ENCODE data around the gene IGFALS.

Gene IGFALS

GRCh38 chr16:1775006-1775845 is 18.3 kb downstream of the IGFALS start:
- no peak for DNase-seq

GRCh38 chr16:1774448-1774780 is 19.1 kb downstream of the IGFALS start:
- no peak for DNase-seq

DNA sequence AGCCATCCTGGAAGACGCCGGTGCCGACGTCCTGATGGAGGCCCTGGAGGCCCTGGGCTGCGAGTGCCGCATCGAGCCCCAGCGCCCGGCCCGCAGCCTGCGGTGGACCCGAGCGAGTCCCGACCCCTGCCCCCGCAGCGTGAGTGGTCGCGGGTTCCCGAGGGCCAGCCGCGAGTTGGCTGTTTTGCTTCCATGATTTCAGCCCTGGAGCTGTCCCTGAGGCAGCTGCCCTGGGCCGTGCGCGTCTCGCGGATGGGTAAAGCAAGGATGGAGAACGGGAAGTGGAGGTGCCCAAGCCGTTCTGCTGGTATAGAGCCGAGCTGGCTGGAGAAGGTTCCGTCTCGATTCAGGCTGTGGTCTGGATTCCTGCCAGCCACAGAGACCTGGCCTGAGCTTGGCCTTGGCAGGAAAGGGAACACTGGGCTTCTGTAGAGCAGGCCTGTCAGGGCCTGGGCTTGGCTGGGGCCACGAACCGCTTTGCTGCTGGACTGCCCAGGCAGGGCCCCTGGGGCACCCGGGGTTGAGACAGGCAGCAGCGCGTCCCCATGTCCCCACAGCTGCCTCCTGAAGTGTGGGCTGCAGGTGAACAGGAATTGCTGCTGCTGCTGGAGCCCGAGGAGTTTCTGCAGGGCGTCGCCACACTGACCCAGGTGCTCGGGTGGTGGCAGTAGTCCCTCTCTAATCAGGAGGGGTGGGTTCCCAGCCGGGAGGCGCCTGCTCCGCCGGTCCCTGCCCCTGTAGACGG is 19.6 kb downstream of the IGFALS start:
- no peak for DNase-seq

- peak; percentile 78 to 80 for DNase-seq
Measured at GRCh38 chr16:1772908-1773702, 20.4 kb downstream of the IGFALS start, which contains the start of gene MRPS34. MRPS34 (minus strand) TSS chr16:1773134; CDS start chr16:1773119, 15 bp downstream.

- DNase-seq: peak; percentile 40 to 50
Measured at GRCh38 chr16:1772362-1772907, 21.1 kb downstream of the IGFALS start, which contains the start of gene EME2. EME2 (plus strand) TSS chr16:1772810; CDS start chr16:1773228, 418 bp downstream.

GRCh38 chr16:1771864-1772361 is 21.6 kb downstream of the IGFALS start:
- DNase-seq: no peak

DNA sequence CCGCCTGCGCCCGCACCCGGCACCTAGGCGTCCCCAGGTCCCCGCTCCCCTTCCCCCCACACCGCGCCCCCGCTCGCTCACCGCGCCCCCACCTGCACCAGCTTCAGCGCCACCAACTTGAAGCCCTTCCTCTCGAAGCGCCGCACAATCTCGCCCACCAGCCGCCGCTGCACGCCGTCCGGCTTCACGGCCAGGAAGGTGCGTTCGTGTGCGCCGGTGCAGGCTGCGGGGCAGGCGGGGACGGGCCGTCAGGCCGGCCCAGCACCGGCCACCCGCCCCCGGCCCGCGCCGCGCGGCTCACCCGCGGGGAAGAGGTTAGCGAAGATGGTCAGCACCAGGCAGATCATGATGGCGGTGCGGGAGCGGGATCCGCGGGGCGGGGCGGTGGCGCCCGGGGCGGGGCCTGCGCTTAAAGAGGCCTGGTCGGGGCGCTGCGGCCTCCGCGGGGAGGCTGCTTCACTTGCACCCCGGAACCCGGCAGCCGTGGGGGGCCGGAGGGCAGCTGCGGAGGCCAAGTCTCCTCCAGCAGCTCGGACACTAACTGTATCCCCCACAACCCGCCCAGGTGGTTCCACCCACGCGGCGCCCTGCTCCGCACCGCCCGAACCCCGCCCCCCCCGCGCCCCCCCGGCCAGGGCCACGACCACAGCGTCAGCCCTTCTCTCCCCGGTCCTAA is 22.2 kb downstream of the IGFALS start, which contains the start of gene NME3:
Gene NME3 (minus strand): TSS at position 356 of the 676 bp plus-strand sequence. CDS start 9 bp downstream, at position 347.
- peak; percentile 74 to 80 for DNase-seq

DNA sequence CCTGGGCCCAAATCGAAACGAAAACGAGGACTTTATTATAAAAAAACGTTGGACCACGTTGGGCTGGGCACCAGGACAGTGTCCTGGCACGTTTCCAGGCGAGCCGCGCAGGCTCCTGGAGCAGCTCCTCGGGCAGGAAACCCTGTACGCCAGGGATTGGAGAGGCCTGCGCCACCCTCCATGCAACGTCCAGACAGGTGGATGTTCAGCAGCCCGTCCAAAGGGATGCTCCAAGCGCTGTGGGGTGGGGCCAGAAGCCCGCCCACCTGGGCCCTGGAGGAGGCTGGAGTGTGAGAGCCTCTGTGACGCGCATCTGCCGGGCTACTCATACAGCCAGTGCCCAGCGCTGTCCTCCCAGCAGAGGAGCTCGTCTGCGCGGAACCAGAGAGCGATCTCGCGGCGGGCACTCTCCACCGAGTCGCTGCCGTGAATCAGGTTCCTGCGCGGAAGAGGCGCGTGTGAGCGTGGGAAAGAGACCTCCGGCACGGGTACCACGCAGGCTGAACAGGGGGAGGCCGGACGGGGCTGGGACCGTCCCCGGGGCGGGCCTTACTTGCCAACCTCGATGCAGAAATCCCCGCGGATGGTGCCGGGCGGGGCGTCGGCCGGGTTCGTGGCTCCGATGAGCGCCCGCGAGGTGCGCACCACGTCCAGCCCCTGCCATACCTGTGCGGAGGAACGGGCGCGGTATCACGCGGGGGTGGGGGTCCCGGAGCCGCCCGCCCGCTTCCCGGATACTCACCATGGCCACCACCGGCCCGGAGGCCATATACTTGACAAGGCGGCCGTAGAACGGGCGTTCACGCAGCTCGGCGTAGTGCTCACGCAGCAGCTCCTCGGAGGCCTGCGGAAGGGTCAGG is 22.9 kb downstream of the IGFALS start:
- peak; percentile 33 to 47 for DNase-seq

DNA sequence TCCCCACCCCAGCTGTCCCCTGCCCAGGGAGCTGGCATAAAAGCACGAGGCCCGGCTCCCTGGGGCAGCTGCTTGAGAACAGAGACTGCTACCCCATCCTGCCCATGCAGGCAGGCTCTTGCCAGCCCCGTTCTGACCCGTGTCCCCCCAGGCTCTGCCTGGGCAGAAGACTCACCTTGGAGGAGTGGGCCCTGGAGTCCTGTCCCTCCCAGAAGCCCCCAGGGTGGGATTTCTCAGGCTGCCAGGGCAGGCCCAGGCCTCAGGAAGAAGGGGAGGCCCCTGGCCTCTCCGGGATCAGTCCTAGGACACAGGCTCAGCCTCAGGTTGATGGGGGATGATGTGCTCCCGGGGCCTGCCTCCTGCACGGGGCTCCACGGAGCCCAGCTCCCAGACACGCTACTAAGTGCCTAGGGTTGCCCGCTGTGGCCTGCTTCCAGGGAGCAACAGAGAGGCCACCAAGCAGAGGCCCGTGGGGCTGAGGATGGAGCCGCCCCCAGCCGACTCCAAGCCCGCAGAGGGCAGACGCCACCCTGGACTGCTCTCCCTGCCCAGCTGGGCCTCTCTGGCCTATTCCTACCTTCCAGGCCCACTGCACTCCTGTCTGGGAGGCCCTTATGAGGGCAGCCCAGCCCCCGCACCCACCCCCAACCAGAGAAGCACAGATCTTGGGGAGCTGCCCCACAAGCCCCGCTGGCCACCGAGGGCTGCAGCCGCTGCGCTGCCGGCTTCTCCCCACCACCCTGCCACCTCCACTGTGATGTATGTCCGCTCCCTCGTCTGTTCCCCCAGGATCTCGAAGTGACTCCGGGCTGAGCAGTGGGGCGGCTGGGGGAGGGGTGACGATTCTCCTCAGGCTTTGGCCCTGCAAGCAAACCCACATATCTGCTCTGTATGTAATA is 23.9 kb downstream of the IGFALS start:
- no peak for DNase-seq

DNA sequence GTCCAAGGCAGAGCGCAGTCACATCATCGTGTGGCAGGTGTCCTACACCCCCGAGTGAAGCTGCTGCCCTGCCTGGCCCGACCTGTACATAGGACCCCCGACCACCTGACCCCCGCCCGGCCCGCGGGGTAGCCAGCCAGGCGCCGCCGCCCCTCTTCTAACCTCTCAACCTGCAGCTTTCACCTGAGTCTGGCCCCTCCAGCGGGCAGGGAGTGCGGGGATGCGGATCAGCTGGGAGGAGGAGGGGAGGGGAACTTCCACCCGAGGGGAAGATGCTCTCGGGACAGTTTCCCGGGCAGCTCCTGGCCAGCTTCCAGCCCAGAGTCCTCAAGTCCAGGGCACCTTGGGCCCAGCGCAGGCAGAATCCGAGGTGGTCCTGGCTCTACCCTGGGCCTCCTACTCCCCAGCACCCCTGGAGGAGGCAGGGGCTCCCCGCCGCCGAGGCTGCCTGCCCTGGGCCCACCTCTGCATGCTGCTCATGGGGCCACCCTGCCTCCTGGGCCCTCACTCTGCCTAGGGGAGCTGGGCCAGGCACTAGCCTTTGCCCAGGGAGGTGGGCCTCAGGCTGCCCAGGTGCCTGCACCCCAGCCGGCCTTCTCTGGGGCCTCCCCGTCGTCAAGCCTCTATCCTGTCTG is 24.6 kb downstream of the IGFALS start:
- DNase-seq: no peak

GRCh38 chr16:1768061-1768766 is 25.3 kb downstream of the IGFALS start:
- no peak for DNase-seq

DNA sequence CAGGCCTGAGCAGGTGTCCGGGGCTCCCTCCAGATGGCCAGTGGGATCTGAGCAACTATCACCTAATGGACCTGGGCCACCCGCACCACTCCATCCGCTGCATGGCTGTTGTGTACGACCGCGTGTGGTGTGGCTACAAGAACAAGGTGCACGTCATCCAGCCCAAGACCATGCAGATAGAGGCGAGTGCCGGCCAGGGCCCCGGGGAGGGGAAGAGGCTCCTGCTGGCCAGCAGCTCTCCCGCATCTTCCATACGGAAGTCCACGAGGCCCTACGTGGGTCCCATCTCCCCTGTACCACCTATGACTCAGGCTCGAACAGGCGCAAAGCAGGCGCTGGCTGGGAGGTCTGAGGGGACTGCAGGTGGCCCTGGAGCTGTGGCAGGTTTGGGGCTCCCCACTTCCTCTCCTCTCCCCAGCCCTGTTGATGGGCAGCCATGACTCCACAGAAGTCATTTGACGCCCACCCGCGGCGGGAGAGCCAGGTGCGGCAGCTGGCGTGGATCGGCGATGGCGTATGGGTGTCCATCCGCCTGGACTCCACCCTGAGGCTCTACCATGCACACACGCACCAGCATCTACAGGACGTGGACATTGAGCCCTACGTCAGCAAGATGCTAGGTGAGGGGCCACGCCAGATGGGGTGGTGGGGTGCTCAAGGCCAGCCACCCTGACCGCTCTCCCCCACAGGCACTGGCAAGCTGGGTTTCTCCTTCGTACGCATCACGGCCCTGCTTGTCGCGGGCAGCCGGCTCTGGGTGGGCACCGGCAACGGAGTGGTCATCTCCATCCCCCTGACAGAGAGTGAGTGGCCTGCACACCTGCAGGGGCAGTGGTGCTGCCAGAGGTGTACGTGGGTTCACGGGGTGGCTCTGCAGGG is 26.1 kb downstream of the IGFALS start:
- DNase-seq: no peak

DNA sequence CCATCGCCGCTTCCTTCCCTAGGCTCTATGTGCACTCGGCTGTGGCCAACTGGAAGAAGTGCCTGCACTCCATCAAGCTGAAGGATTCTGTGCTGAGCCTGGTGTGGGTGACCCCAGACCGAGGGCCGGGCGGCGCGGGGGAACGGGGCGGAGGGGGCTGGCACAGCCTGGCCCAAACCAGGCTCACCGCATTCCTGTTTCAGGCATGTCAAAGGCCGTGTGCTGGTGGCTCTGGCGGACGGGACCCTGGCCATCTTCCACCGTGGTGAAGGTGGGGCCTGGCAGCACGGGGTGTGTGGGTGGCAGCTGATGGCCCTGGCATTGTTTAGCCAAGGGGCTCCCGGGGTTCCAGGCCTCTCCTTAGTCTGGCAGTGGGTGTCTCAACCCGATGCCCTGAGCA is 26.8 kb downstream of the IGFALS start:
- DNase-seq: no peak

GRCh38 chr16:1766231-1766630 is 27.3 kb downstream of the IGFALS start:
- DNase-seq: no peak

GRCh38 chr16:1765826-1766225 is 27.7 kb downstream of the IGFALS start:
- DNase-seq: no peak

GRCh38 chr16:1764971-1765370 is 28.5 kb downstream of the IGFALS start:
- no peak for DNase-seq
